Ovary (tissue), 9 donors: Measurements from ENCODE around the gene VMP1. TPM values are rescaled to one million over a fixed set of nuclear protein-coding genes. Genes with fewer than 3 reads are reported as not detected.
"Not testable (repeated sequence)": the region's sequence is repeated elsewhere in the genome, so short reads cannot be mapped to it uniquely, and the experiment has no call there.

Source experiments
- DNase-seq, 5 donors: peaks; one replicate each; pipeline ENCODE4 v3.0.0-alpha.2; 2019 to 2020
- H3K27ac ChIP-seq, 2 donors: fragments of 200-600 bp; one replicate each; pipeline versions ENCODE4 v1.5.1 to v1.8.0; 2019 to 2022
- H3K27me3 ChIP-seq: fragments of 200-600 bp; one replicate; pipeline ENCODE4 v1.8.0; 2022
- H3K36me3 ChIP-seq: fragments of 200-600 bp; sonication (generic); one replicate; pipeline ENCODE4 v1.5.1; 2019
- H3K4me1 ChIP-seq: one replicate; pipeline ENCODE4 v1.8.1; 2013; ENCODE audit warnings: mild to moderate bottlenecking, moderate library complexity; ENCODE audit not compliant: insufficient read depth
- H3K4me3 ChIP-seq: fragments of 200-600 bp; sonication (generic); one replicate; pipeline ENCODE4 v1.5.1; 2017
- H3K9me3 ChIP-seq, 2 donors: fragments of 200-600 bp in 1 of 2; sonication (generic) in 1 of 2; one replicate each; pipeline versions ENCODE4 v1.5.1 to v1.8.1; 2013 to 2019; ENCODE audit warnings: mild to moderate bottlenecking in 1 of 2, moderate library complexity in 1 of 2
- CTCF ChIP-seq, 3 donors: fragments of 450-650 bp in 2 of 3; fragments of 200-600 bp in 1 of 3; IDR thresholded peaks; one replicate each; pipeline versions ENCODE4 v1.5.1 to v1.8.0; 2016 to 2022; ENCODE audit warnings: antibody characterized with exemption in 3 of 3, mild to moderate bottlenecking in 1 of 3
- EP300 ChIP-seq: sonication (generic); formaldehyde crosslinking; IDR thresholded peaks from one replicate; pipeline ENCODE4 v1.6.1; 2017; ENCODE audit warnings: antibody characterized with exemption
- POLR2A ChIP-seq: fragments of 450-650 bp; IDR thresholded peaks from one replicate; pipeline ENCODE4 v1.6.1; 2017; ENCODE audit warnings: antibody characterized with exemption, mild to moderate bottlenecking, moderate library complexity
- WGBS, 3 donors: extraction: QIAGEN DNeasy Blood & Tissue Kit in 1 of 3; methylation state at CpG; one replicate each; pipeline versions ENCODE4 v1.1.5 to v1.1.7; 2013 to 2017; 5-methylcytosine and 5-hydroxymethylcytosine counted together
- intact Hi-C, 4 donors: fragments of 100-400 bp; cut with DNase I; formaldehyde crosslinking; loops; one replicate each; pipeline versions ENCODE4 v1.11.0 to v1.15.1; 2022 to 2023
- polyA plus RNA-seq, 2 donors: library from polyadenylated mRNA; stranded (reverse); fragments of 200-250 nt in 1 of 2; fragments of 350-450 nt in 1 of 2; fragmentation: Illumina TruSeq in 1 of 2; extraction: RNeasy Lipid Tissue Mini Kit (QIAGEN cat#74804) in 1 of 2; gene quantifications; one replicate each; pipeline ENCODE4 v1.2.3, GENCODE V29; 2013 to 2014
- total RNA-seq, 7 donors: library from RNA; depleted of rRNA in 2 of 7; stranded (reverse); fragments of >200 nt in 2 of 7; fragmentation: NEBNext Ultra II Directional in 3 of 7; extraction: Animal tissue kit (Norgen Biotek cat#: 25700) in 3 of 7; gene quantifications; one replicate each; pipeline versions ENCODE4 v1.1.0 to v1.2.4, GENCODE V29; 2016 to 2023
- donor health status: DM: no; HTN: no; CAD: no; lungs with moderate emphysema.
- donor health status: DM: no; HTN: no; CAD: no.
- donor health status: Bipolar disorder and iron deficiency.
- donor health status: DM: yes; HTN: yes; CAD: no.
- donor health status: DM: no; HTN: no; CAD: no.
- donor health status: DM: yes; HTN: yes; CAD: no.

The VMP1 gene
- total and polyA plus RNA-seq, 9 donors: 63.5 to 667 (median 154) TPM

GRCh38 chr17:59757470-59757869 lies 50.0 kb downstream of the VMP1 start:
- no peak overlapping the region for H3K4me3 ChIP-seq
- 36 to 38% (median 36%) methylated on average over 1 of the region's 1 CpG for WGBS, 3 donors
- H3K4me1 ChIP-seq: peaks cover 5% of the 10 kb centered on the region
- no peak overlapping the region for H3K27ac ChIP-seq
- intact Hi-C loops: no loop called here
- TF ChIP-seq EP300: no peak
- no peak for TF ChIP-seq POLR2A
- TF ChIP-seq CTCF (IDR thresholded peaks at IDR 0.05): no peak
- H3K36me3 ChIP-seq: no peaks in the 10 kb centered on the region
- no peaks in the 10 kb centered on the region for H3K27me3 ChIP-seq
- no peak for DNase-seq
- no peaks in the 10 kb centered on the region for H3K9me3 ChIP-seq

DNA sequence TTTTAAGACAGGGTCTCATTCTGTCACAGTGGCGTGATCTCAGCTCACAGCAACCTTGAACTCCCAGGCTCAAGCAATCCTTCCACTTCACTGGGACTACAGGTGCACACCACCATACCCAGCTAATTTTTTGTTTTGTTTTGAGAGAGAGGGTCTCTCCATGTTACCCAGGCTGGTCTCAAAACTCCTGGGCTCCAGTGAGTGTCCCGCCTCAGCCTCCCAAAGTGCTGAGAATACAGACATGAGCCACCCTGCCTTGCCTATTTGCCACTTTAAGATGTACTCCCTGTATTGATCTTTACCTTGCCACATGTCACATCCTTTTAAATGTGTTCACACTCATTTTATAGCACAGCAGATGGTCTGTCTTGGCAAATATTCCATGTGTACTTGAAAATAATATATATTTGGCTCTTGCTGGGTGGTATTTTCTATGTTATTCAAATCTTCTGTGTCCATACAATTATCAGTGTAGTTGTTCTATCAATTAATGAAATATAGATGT lies 50.5 kb downstream of the VMP1 start:
- Histone ChIP-seq H3K27ac (no peak overlapping the region), H3K36me3 (no peaks in the 10 kb centered on the region), H3K27me3 (no peaks in the 10 kb centered on the region), H3K4me3 (no peak overlapping the region), H3K9me3 (no peaks in the 10 kb centered on the region), H3K4me1 (peaks cover 5% of the 10 kb centered on the region)
- no peak for DNase-seq
- 94 to 100% (median 100%) methylated on average over 2 of the region's 2 CpGs for WGBS, 3 donors
- intact Hi-C loops: no loop called here
- no peak for TF ChIP-seq POLR2A
- TF ChIP-seq EP300: no peak
- no peak for TF ChIP-seq CTCF (IDR thresholded peaks at IDR 0.05)

DNA sequence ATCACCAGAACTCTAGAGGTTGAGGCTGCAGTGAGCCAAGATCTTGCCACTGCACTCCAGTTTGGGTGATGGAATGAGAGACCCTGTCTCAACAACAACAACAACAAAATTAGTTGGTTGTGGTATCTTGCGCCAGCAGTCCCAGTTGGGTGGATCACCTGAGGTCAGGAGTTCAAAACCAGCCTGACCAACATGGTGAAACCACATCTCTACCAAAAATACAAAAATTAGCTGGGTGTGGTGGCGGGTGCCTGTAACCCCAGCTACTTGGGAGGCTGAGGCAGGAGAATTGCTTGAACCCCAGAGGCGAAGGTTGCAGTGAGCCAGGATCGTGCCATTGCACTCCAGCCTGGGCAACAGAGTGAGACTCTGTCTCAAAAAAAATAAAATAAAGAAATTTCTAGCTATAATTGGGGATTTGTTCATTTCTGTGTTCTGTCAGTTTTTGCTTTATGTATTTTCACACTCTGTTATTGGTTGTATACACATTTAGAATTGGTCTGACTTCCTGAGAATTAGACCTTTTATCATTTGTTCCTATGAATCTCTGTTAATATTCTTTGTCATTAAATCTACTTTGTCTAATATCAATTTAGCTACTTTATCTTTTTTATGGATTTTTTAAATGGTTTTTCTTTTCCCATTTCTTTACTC lies 51.7 kb downstream of the VMP1 start:
- 98 to 100% (median 99%) methylated on average over 4 of the region's 4 CpGs for WGBS, 3 donors
- H3K4me1 ChIP-seq, H3K36me3 ChIP-seq, H3K27me3 ChIP-seq, DNase-seq, intact Hi-C loops, H3K4me3 ChIP-seq, H3K27ac ChIP-seq, H3K9me3 ChIP-seq: not testable (repeated sequence)

GRCh38 chr17:59760160-59760559 lies 52.7 kb downstream of the VMP1 start:
- Histone ChIP-seq H3K36me3 (no peaks in the 10 kb centered on the region), H3K9me3 (no peaks in the 10 kb centered on the region), H3K4me3 (no peak overlapping the region), H3K27me3 (no peaks in the 10 kb centered on the region), H3K27ac (no peak overlapping the region), H3K4me1 (peaks cover 3% of the 10 kb centered on the region)
- intact Hi-C loops: no loop called here
- TF ChIP-seq CTCF (IDR thresholded peaks at IDR 0.05): no peak
- no peak for TF ChIP-seq EP300
- no peak for TF ChIP-seq POLR2A
- WGBS, 3 donors: 94 to 97% (median 95%) methylated on average over 1 of the region's 1 CpG
- DNase-seq: no peak

- H3K36me3 ChIP-seq: no peaks in the 10 kb centered on the region
- no peak overlapping the region for H3K27ac ChIP-seq
- H3K9me3 ChIP-seq: no peaks in the 10 kb centered on the region
- no peak for DNase-seq
- H3K4me3 ChIP-seq: no peak overlapping the region
- 35 to 48% (median 40%) methylated on average over 3 of the region's 3 CpGs for WGBS, 3 donors
- TF ChIP-seq EP300 (no peak), CTCF (IDR thresholded peaks at IDR 0.05) (no peak), POLR2A (no peak)
- H3K27me3 ChIP-seq: no peaks in the 10 kb centered on the region
- intact Hi-C loops: no loop called here
- H3K4me1 ChIP-seq: no peaks in the 10 kb centered on the region
Measured at GRCh38 chr17:59761385-59762048, 54.1 kb downstream of the VMP1 start.
